H9 (cell line): Measurements from ENCODE around the gene ZNG1F. TPM values are rescaled to one million over a fixed set of nuclear protein-coding genes. Genes with fewer than 3 reads are reported as not detected.
"Not testable (repeated sequence)": the region's sequence is repeated elsewhere in the genome, so short reads cannot be mapped to it uniquely, and the experiment has no call there.

Experiments used
- DNase-seq: peaks from one replicate; pipeline ENCODE4 v3.0.0-alpha.2; 2017
- H2AFZ ChIP-seq: one replicate; pipeline ENCODE4 v1.6.1; 2013; ENCODE audit warnings: mild to moderate bottlenecking, low read length, control low read depth, moderate library complexity
- H2AK5ac ChIP-seq: 2 replicates; pipeline ENCODE4 v1.6.1; 2013; ENCODE audit warnings: low read length, control low read depth, mixed read lengths; ENCODE audit not compliant: insufficient read length
- H2BK120ac ChIP-seq: one replicate; pipeline ENCODE4 v1.6.1; 2013; ENCODE audit warnings: low read depth, mild to moderate bottlenecking, low read length, control low read depth, inconsistent platforms; ENCODE audit not compliant: poor library complexity, severe bottlenecking
- H2BK12ac ChIP-seq: 2 replicates; pipeline ENCODE4 v1.6.1; 2013; ENCODE audit warnings: low read length, control low read depth, mixed read lengths, low read depth; ENCODE audit not compliant: insufficient read length
- H2BK15ac ChIP-seq: 2 replicates; pipeline ENCODE4 v1.6.1; 2013; ENCODE audit warnings: low read depth, low read length, control low read depth
- H2BK20ac ChIP-seq: one replicate; pipeline ENCODE4 v1.6.1; 2013; ENCODE audit warnings: low read depth, mild to moderate bottlenecking, low read length, control low read depth, inconsistent platforms; ENCODE audit not compliant: poor library complexity, severe bottlenecking
- H2BK5ac ChIP-seq: 2 replicates; pipeline ENCODE4 v1.6.1; 2013; ENCODE audit warnings: low read length, control low read depth, mixed read lengths; ENCODE audit not compliant: insufficient read length
- H3K14ac ChIP-seq: 2 replicates; pipeline ENCODE4 v1.6.1; 2013; ENCODE audit warnings: low read length, control low read depth; ENCODE audit not compliant: insufficient read depth
- H3K18ac ChIP-seq: 2 replicates; pipeline ENCODE4 v1.6.1; 2013; ENCODE audit warnings: low read depth, mild to moderate bottlenecking, mixed read lengths, low read length, control low read depth; ENCODE audit not compliant: insufficient read length
- H3K23ac ChIP-seq: 2 replicates; pipeline ENCODE4 v1.6.1; 2013; ENCODE audit warnings: low read length, control low read depth, mixed read lengths, low read depth; ENCODE audit not compliant: insufficient read length
- H3K23me2 ChIP-seq: 2 replicates; pipeline ENCODE4 v1.6.1; 2013; ENCODE audit warnings: low read depth, mild to moderate bottlenecking, mixed read lengths, low read length, control low read depth; ENCODE audit not compliant: insufficient read length, poor library complexity, severe bottlenecking
- H3K27ac ChIP-seq: 2 replicates; pipeline ENCODE4 v1.5.1; 2013; ENCODE audit warnings: low read length, control low read depth, mixed read lengths, low read depth; ENCODE audit not compliant: insufficient read length
- H3K27me3 ChIP-seq: 2 replicates; pipeline ENCODE4 v1.6.1; 2013; ENCODE audit warnings: low read length, control low read depth, inconsistent platforms; ENCODE audit not compliant: insufficient read depth
- H3K4ac ChIP-seq: 2 replicates; pipeline ENCODE4 v1.6.1; 2013; ENCODE audit warnings: low read depth, mild to moderate bottlenecking, control low read depth, inconsistent platforms, low read length, moderate library complexity
- H3K4me1 ChIP-seq: 2 replicates; pipeline ENCODE4 v1.6.1; 2013; ENCODE audit warnings: low read length, control low read depth, inconsistent platforms; ENCODE audit not compliant: insufficient read depth
- H3K4me2 ChIP-seq: 2 replicates; pipeline ENCODE4 v1.6.1; 2013; ENCODE audit warnings: low read length, control low read depth, mixed read lengths; ENCODE audit not compliant: insufficient read length, insufficient read depth
- H3K56ac ChIP-seq: 2 replicates; pipeline ENCODE4 v1.6.1; 2013; ENCODE audit warnings: low read depth, mild to moderate bottlenecking, mixed read lengths, low read length, control low read depth; ENCODE audit not compliant: insufficient read length
- H3K79me1 ChIP-seq: 2 replicates; pipeline ENCODE4 v1.6.1; 2013; ENCODE audit warnings: low read depth, mild to moderate bottlenecking, moderate library complexity, low read length, control low read depth, inconsistent platforms; ENCODE audit not compliant: insufficient read depth, poor library complexity, severe bottlenecking
- H3K79me2 ChIP-seq: 2 replicates; pipeline ENCODE4 v1.6.1; 2013; ENCODE audit warnings: low read length, control low read depth, inconsistent platforms; ENCODE audit not compliant: insufficient read depth
- H3K9ac ChIP-seq: 2 replicates; pipeline ENCODE4 v1.6.1; 2013; ENCODE audit warnings: low read length, control low read depth, mixed read lengths; ENCODE audit not compliant: insufficient read length; ENCODE audit errors: extremely low read depth
- H3K9me3 ChIP-seq: one replicate; pipeline ENCODE4 v1.6.1; 2013; ENCODE audit warnings: low read depth, low read length, inconsistent platforms; ENCODE audit not compliant: control insufficient read depth
- H3T11ph ChIP-seq: one replicate; pipeline ENCODE4 v1.6.1; 2013; ENCODE audit warnings: mild to moderate bottlenecking, low read length, control low read depth, inconsistent platforms
- H4K20me1 ChIP-seq: one replicate; pipeline ENCODE4 v1.6.1; 2013; ENCODE audit not compliant: control insufficient read depth, insufficient read length, insufficient read depth
- H4K5ac ChIP-seq: 2 replicates; pipeline ENCODE4 v1.6.1; 2013; ENCODE audit warnings: low read depth, mild to moderate bottlenecking, mixed read lengths, low read length, control low read depth; ENCODE audit not compliant: insufficient read length
- H4K8ac ChIP-seq: replicated peaks from 2 replicates; pipeline ENCODE4 v1.6.1; 2013; ENCODE audit warnings: low read length, control low read depth, mixed read lengths, low read depth; ENCODE audit not compliant: insufficient read length
- H4K91ac ChIP-seq: 2 replicates; pipeline ENCODE4 v1.6.1; 2013; ENCODE audit warnings: low read depth, mild to moderate bottlenecking, moderate library complexity, mixed read lengths, low read length, control low read depth; ENCODE audit not compliant: insufficient read length
- H3K27ac Mint-ChIP-seq, 3 experiments: 2 replicates in 2 of 3; 3 replicates in 1 of 3; pipeline ENCODE4 v1.8.0; 2020 to 2021; ENCODE audit warnings: mixed read lengths in 3 of 3, mild to moderate bottlenecking in 1 of 3, moderate library complexity in 1 of 3
- H3K27me3 Mint-ChIP-seq: 2 replicates; pipeline ENCODE4 v1.8.0; 2021; ENCODE audit warnings: low read depth, mild to moderate bottlenecking, moderate library complexity, mixed read lengths
- H3K36me3 Mint-ChIP-seq, 3 experiments: 2 replicates in 2 of 3; 3 replicates in 1 of 3; pipeline ENCODE4 v1.8.0; 2020 to 2021; ENCODE audit warnings: low read depth in 3 of 3, mixed read lengths in 3 of 3; ENCODE audit not compliant: insufficient read depth in 1 of 3
- H3K4me1 Mint-ChIP-seq, 2 experiments: 2 replicates each; pipeline ENCODE4 v1.8.0; 2020; ENCODE audit warnings: mixed read lengths in 2 of 2
- H3K4me3 Mint-ChIP-seq, 2 experiments: 2 replicates in 1 of 2; 3 replicates in 1 of 2; pipeline ENCODE4 v1.8.0; 2020 to 2021; ENCODE audit warnings: mild to moderate bottlenecking in 2 of 2, mixed read lengths in 2 of 2, moderate library complexity in 1 of 2
- H3K9me3 Mint-ChIP-seq, 2 experiments: 2 replicates in 1 of 2; 3 replicates in 1 of 2; pipeline ENCODE4 v1.8.0; 2020; ENCODE audit warnings: mild to moderate bottlenecking in 2 of 2, mixed read lengths in 2 of 2, moderate library complexity in 1 of 2
- WGBS: extraction: QIAGEN DNeasy Blood & Tissue Kit; methylation state at CpG from one replicate; pipeline ENCODE4 v1.1.7; 2013; ENCODE audit warnings: missing lambda C conversion rate, low lambda C conversion rate, mixed read lengths; ENCODE audit not compliant: insufficient read length; ENCODE audit errors: extremely low coverage; 5-methylcytosine and 5-hydroxymethylcytosine counted together
- total RNA-seq: library from RNA; stranded (reverse); gene quantifications from 2 replicates; pipeline ENCODE4 v1.2.1, GENCODE V29; 2021
- TF ChIP-seq, protein P1 (sequence below): fragments of 200-600 bp; sonication (generic); conservative IDR thresholded peaks from 3 replicates; pipeline ENCODE4 v1.8.0; 2021; ENCODE audit warnings: antibody characterized with exemption, mild to moderate bottlenecking

The ZNG1F gene
- total RNA-seq, 1 experiment from 2014 or later, result 13.4 TPM

DNA sequence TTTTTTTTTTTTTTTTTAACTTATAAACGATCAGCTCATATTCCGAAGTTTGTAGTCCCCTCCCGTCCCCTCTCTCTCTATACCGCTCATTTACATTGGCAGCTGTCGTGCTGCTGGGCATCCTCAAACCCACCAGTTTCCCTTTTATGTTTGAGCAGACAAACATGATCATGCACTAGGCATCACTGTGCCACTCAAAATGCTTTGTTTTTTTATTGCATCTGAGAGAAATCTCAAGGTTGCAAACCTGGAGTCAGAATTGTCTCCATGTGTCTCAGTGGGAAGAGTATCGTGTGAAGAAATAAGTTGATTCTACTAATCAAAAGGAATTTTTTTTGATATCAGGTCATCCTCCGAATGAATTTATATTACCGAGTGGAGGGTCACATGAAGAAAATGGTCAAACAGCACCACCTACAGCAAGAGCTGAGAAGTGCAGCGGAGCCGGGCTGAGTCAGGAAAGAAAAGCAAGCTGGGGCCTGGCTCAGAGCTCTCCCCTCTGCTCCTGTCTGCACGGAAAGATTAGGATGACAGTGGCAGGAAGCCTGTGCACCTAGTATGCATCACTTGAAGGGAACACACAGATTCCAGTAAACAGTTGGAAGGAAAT, 100.6 kb downstream of the ZNG1F start:
- WGBS, result no CpG with 5 or more reads among the region's 11 CpGs
- TF ChIP-seq, protein P1, sequence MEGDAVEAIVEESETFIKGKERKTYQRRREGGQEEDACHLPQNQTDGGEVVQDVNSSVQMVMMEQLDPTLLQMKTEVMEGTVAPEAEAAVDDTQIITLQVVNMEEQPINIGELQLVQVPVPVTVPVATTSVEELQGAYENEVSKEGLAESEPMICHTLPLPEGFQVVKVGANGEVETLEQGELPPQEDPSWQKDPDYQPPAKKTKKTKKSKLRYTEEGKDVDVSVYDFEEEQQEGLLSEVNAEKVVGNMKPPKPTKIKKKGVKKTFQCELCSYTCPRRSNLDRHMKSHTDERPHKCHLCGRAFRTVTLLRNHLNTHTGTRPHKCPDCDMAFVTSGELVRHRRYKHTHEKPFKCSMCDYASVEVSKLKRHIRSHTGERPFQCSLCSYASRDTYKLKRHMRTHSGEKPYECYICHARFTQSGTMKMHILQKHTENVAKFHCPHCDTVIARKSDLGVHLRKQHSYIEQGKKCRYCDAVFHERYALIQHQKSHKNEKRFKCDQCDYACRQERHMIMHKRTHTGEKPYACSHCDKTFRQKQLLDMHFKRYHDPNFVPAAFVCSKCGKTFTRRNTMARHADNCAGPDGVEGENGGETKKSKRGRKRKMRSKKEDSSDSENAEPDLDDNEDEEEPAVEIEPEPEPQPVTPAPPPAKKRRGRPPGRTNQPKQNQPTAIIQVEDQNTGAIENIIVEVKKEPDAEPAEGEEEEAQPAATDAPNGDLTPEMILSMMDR, result peak; percentile 59
- H3K18ac ChIP-seq, result not testable (repeated sequence)

DNA sequence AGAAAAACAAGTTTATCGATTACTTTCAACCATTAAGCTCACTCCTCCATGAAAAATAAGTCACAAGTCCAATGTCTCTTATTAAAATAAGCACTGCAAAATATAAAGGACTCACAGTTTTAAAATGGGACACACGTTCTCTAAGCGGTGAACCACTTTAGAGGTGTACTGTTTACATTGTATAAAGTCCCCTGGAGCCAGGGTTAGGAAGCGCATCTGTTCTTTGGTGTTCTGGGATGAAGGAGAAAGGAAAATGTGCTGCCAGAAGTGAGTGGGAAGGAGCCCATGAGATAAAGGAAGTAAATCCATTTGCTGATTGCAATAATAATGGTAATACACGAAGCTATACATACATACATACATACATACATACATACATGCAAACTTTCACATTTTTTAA, 101.2 kb downstream of the ZNG1F start:
- not testable (repeated sequence) for H3K23me2 ChIP-seq, H3K4me1 ChIP-seq, H2BK15ac ChIP-seq, H4K20me1 ChIP-seq, H2BK5ac ChIP-seq, H2BK12ac ChIP-seq, H3K27ac ChIP-seq, H3K4me2 ChIP-seq, H3T11ph ChIP-seq, H3K4ac ChIP-seq, H3K27me3 ChIP-seq, H4K91ac ChIP-seq, H4K8ac ChIP-seq, DNase-seq, H3K18ac ChIP-seq, H2BK120ac ChIP-seq, H3K9ac ChIP-seq, H2BK20ac ChIP-seq, H3K4me1 Mint-ChIP-seq, H3K27ac Mint-ChIP-seq, H3K23ac ChIP-seq, H2AFZ ChIP-seq, H2AK5ac ChIP-seq, H3K79me2 ChIP-seq, H3K56ac ChIP-seq, H3K9me3 ChIP-seq, H3K4me3 Mint-ChIP-seq, H3K79me1 ChIP-seq, H3K14ac ChIP-seq, H3K36me3 Mint-ChIP-seq, H4K5ac ChIP-seq
- peaks cover 66% of the 10 kb centered on the region for H3K27me3 Mint-ChIP-seq
- no CpG with 5 or more reads among the region's 5 CpGs for WGBS
- H3K9me3 Mint-ChIP-seq, result peaks cover 20 to 22% of the 10 kb centered on the region in 2 experiments

More for the DNA sequence above, 100.6 kb downstream of the ZNG1F start:
- H3K4me3 Mint-ChIP-seq, H3K27me3 ChIP-seq, H3K4me1 ChIP-seq, H3K23ac ChIP-seq, H2BK20ac ChIP-seq, H4K8ac ChIP-seq, H4K20me1 ChIP-seq, H3K79me2 ChIP-seq, H3K36me3 Mint-ChIP-seq, H4K91ac ChIP-seq, H3K9me3 ChIP-seq, H3K79me1 ChIP-seq, H3T11ph ChIP-seq, H3K27ac Mint-ChIP-seq, H2BK15ac ChIP-seq, H3K4me1 Mint-ChIP-seq, H2BK12ac ChIP-seq, H2BK5ac ChIP-seq, H2AFZ ChIP-seq, H3K27ac ChIP-seq, DNase-seq, H2AK5ac ChIP-seq, H3K23me2 ChIP-seq, H3K4ac ChIP-seq, H2BK120ac ChIP-seq, H4K5ac ChIP-seq, H3K4me2 ChIP-seq, H3K14ac ChIP-seq, H3K56ac ChIP-seq, H3K9ac ChIP-seq: not testable (repeated sequence)
- Mint-ChIP-seq H3K27me3 (peaks cover 71% of the 10 kb centered on the region), H3K9me3 (peaks cover 23 to 24% of the 10 kb centered on the region in 2 experiments)
